GM12878 (cell line): Measurements from ENCODE around the gene NEK2. TPM values are rescaled to one million over a fixed set of nuclear protein-coding genes. Genes with fewer than 3 reads are reported as not detected.

Source experiments
- ATAC-seq: fragments of 200-7000 bp; cut with Tn5 transposase; 3 replicates; pipeline ENCODE4 v1.9.1; 2020; ENCODE audit warnings: mild to moderate bottlenecking, moderate library complexity
- BruUV-seq: library from RNA; stranded (reverse); fragments of 400-500 nt; replicated peaks from 2 replicates; lab custom pipeline; 2021; lab: Mats Ljungman, UMichigan
- CTCF ChIA-PET: fragments of 300-600 bp; sonication (Branson Sonifier 250); formaldehyde crosslinking; extraction: SDS; loops from one replicate; lab custom pipeline; 2021; ENCODE audit warnings: inconsistent platforms; lab: Yijun Ruan, JAX
- POLR2A ChIA-PET: fragments of 350-600 bp; formaldehyde crosslinking; extraction: SDS; loops from one replicate; lab custom pipeline; 2021; ENCODE audit warnings: inconsistent platforms; lab: Charles Lee
- RAD21 ChIA-PET: fragments of 300-600 bp; sonication (Branson Sonifier 250); formaldehyde crosslinking; loops from one replicate; lab custom pipeline; 2023; ENCODE audit warnings: antibody characterized with exemption; ENCODE audit not compliant: unreplicated experiment; lab: Charles Lee
- SMC1A ChIA-PET: fragments of 300-600 bp; sonication (Branson Sonifier 250); formaldehyde crosslinking; loops from one replicate; lab custom pipeline; 2023; ENCODE audit not compliant: unreplicated experiment, uncharacterized antibody; lab: Charles Lee
- DNase-seq: peaks from one replicate; pipeline ENCODE4 v3.0.0-alpha.2; 2011; ENCODE audit warnings: low read depth, low spot score
- FAIRE-seq: peaks from 3 replicates; lab custom pipeline; 2011; peaks lifted over from hg19 to GRCh38; lab: Jason Lieb, UNC
- H2AFZ ChIP-seq: 2 replicates; pipeline ENCODE4 v1.6.0; 2011; ENCODE audit warnings: low read depth, low read length, control low read depth; ENCODE audit not compliant: control insufficient read depth
- H3K27ac ChIP-seq: 2 replicates; pipeline ENCODE4 v1.5.1; 2011; ENCODE audit warnings: control low read depth; ENCODE audit not compliant: control insufficient read depth, insufficient read depth
- H3K27me3 ChIP-seq, 2 experiments: replicated peaks in 1 of 2; 2 replicates each; pipeline versions ENCODE4 v1.6.0 to v1.6.1; 2011; ENCODE audit warnings: low read length in 1 of 2; ENCODE audit not compliant: control insufficient read depth in 2 of 2, insufficient read depth in 2 of 2
- H3K36me3 ChIP-seq, 2 experiments: 2 replicates each; pipeline ENCODE4 v1.5.1; 2011; ENCODE audit warnings: low read length in 1 of 2; ENCODE audit not compliant: control insufficient read depth in 2 of 2, insufficient read depth in 2 of 2
- H3K4me1 ChIP-seq: 2 replicates; pipeline ENCODE4 v1.6.1; 2011; ENCODE audit warnings: mild to moderate bottlenecking, low read length, moderate library complexity, mixed read lengths; ENCODE audit not compliant: control insufficient read depth, insufficient read depth
- H3K4me2 ChIP-seq: 2 replicates; pipeline ENCODE4 v1.6.0; 2011; ENCODE audit warnings: control low read depth; ENCODE audit not compliant: control insufficient read depth, insufficient read depth
- H3K4me3 ChIP-seq: fragments of 200-600 bp; sonication (generic); 2 replicates; pipeline ENCODE4 v1.5.1; 2016
- H3K79me2 ChIP-seq: 2 replicates; pipeline ENCODE4 v1.6.0; 2011; ENCODE audit warnings: low read length; ENCODE audit not compliant: control insufficient read depth, insufficient read depth
- H3K9ac ChIP-seq: 2 replicates; pipeline ENCODE4 v1.8.0; 2011; ENCODE audit warnings: low read length, control low read depth, mixed read lengths; ENCODE audit not compliant: control insufficient read depth, insufficient read depth
- H3K9me3 ChIP-seq: replicated peaks from 3 replicates; pipeline ENCODE4 v1.5.1; 2011; ENCODE audit warnings: mild to moderate bottlenecking, low read length; ENCODE audit not compliant: control insufficient read depth, insufficient read depth
- H4K20me1 ChIP-seq: 2 replicates; pipeline ENCODE4 v1.6.0; 2011; ENCODE audit not compliant: control insufficient read depth, insufficient read depth
- CHD4 ChIP-seq: fragments of 200-600 bp; sonication (generic); IDR thresholded peaks from 2 replicates; pipeline ENCODE4 v1.6.1; 2016; ENCODE audit warnings: mild to moderate bottlenecking
- CREM ChIP-seq: IDR thresholded peaks from 2 replicates; pipeline ENCODE4 v1.6.1; 2014; ENCODE audit warnings: antibody characterized with exemption, low read depth
- EED ChIP-seq: sonication (generic); IDR thresholded peaks from 2 replicates; pipeline ENCODE4 v1.6.1; 2016; ENCODE audit warnings: antibody characterized with exemption, low read depth
- EZH2 ChIP-seq: IDR thresholded peaks from 2 replicates; pipeline ENCODE4 v1.6.1; 2012; ENCODE audit warnings: low read depth, mild to moderate bottlenecking, control low read depth, inconsistent platforms, low read length, borderline replicate concordance; ENCODE audit not compliant: control insufficient read depth
- HDGF ChIP-seq: fragments of 450-650 bp; IDR thresholded peaks from 2 replicates; pipeline ENCODE4 v1.6.1; 2016; ENCODE audit warnings: antibody characterized with exemption
- SMAD5 ChIP-seq: IDR thresholded peaks from 2 replicates; pipeline ENCODE4 v1.6.1; 2016; ENCODE audit warnings: antibody characterized with exemption, low read depth
- SUZ12 ChIP-seq: fragments of 200-600 bp; sonication (generic); IDR thresholded peaks from one replicate; pipeline ENCODE4 v1.6.1; 2018; ENCODE audit warnings: antibody characterized with exemption, mild to moderate bottlenecking; ENCODE audit not compliant: unreplicated experiment
- ZNF384 ChIP-seq: IDR thresholded peaks from 2 replicates; pipeline ENCODE4 v1.6.1; 2012; ENCODE audit warnings: low read depth, mild to moderate bottlenecking, low read length, improper control_type of control experiment, borderline replicate concordance
- ZNF622 ChIP-seq: fragments of 450-650 bp; IDR thresholded peaks from 2 replicates; pipeline ENCODE4 v1.6.1; 2017; ENCODE audit warnings: mild to moderate bottlenecking, inconsistent platforms
- WGBS: methylation state at CpG from one replicate; pipeline ENCODE4 v1.1.6; 2016; ENCODE audit warnings: low lambda C conversion rate; ENCODE audit not compliant: insufficient replicate concordance, insufficient coverage; ENCODE audit errors: missing lambda C conversion rate; 5-methylcytosine and 5-hydroxymethylcytosine counted together
- in situ Hi-C: fragments of 300-500 bp; cut with MboI; formaldehyde crosslinking; loops from 9 replicates; pipeline ENCODE4 v1.14.3; 2018; ENCODE audit warnings: mixed read lengths
- intact Hi-C: fragments of 100-400 bp; cut with micrococcal nuclease; formaldehyde crosslinking; loops from one replicate; pipeline ENCODE4 v1.14.2; 2022; ENCODE audit not compliant: unreplicated experiment
- polyA plus RNA-seq, 11 experiments: library from polyadenylated mRNA; depleted of rRNA in 4 of 11; unstranded in 6 of 11; stranded (reverse) in 5 of 11; fragments of >200 nt; fragmentation: Nextera tagmentation in 4 of 11; fragmentation: Illumina TruSeq in 1 of 11; extraction: Ambion mirVana in 4 of 11; extraction: Trizol in 1 of 11; gene quantifications; 1 replicate in 1 of 11; 2 replicates in 10 of 11; pipeline versions ENCODE4 v1.2.1 to v1.2.3, GENCODE V29; 2011 to 2016; ENCODE audit warnings: inconsistent platforms in 2 of 11, missing spikeins in 2 of 11, low read depth in 1 of 11
- total RNA-seq, 4 experiments: library from RNA; depleted of rRNA in 3 of 4; stranded (reverse); fragments of >200 nt in 3 of 4; fragmentation: Illumina TruSeq in 1 of 4; extraction: Trizol in 1 of 4; gene quantifications; 2 replicates each; pipeline versions ENCODE4 v1.2.1 to v1.2.3, GENCODE V29; 2013 to 2021
- TF ChIP-seq, protein P1 (sequence below): fragments of 450-650 bp; IDR thresholded peaks from 2 replicates; pipeline ENCODE4 v1.6.1; 2018; ENCODE audit warnings: mild to moderate bottlenecking, low read depth, moderate library complexity; ENCODE audit not compliant: partially characterized antibody
- TF ChIP-seq, protein P2 (sequence below): fragments of 450-650 bp; IDR thresholded peaks from 2 replicates; pipeline ENCODE4 v1.6.1; 2017; ENCODE audit warnings: mild to moderate bottlenecking, moderate library complexity
- TF ChIP-seq, protein P3 (sequence below): fragments of 150-350 bp; IDR thresholded peaks from 2 replicates; pipeline ENCODE4 v1.6.1; 2016; ENCODE audit warnings: low read depth, low read length

Gene NEK2
- total and polyA plus RNA-seq, 10 of the 15 experiments (the other 5 are each of a cell fraction or from before 2014, with no cell fraction given) = 16.7 to 49.7 (median 36.9) TPM

DNA sequence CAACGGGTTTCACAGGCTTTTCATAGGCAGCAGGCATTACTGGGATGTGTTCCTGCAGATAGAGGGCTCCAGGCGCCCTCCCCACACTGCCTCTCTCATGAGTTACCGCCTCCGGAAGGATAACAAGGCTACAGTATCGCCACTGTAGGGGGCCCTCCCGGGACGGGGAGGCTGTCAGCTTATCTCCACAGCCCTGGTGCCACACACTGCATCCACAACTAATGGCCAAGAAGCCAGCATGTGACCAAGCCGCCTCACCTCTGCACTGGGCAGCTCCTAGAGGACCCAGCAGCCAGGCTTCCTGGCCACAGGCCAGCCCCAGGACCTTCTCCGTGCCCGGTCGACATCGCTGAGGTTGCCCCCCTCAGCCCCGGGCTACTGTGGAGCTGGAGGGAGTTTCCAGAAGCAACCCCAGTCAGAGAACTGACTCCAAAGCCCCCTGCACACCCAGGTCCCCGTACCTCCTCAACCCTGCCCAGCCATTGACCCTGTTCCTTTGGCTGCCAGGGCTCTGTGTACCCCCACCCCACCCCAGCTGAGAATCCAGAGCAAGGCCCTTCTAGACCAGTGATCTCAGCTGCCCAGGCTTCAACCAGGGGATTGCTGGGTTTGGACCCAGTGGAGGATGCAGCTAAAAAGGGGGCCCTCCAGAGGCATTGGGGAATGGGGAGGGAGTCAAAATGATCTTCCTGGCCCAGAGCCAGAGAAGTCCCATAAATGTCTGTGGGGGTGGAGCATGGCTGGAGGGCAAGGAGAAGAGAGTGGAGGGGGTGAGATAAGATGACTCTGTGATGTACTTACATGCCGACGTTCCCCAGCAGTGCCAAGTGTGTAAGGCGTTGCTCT is 45.0 kb downstream of the NEK2 start (continued):
- TF ChIP-seq, protein P1, sequence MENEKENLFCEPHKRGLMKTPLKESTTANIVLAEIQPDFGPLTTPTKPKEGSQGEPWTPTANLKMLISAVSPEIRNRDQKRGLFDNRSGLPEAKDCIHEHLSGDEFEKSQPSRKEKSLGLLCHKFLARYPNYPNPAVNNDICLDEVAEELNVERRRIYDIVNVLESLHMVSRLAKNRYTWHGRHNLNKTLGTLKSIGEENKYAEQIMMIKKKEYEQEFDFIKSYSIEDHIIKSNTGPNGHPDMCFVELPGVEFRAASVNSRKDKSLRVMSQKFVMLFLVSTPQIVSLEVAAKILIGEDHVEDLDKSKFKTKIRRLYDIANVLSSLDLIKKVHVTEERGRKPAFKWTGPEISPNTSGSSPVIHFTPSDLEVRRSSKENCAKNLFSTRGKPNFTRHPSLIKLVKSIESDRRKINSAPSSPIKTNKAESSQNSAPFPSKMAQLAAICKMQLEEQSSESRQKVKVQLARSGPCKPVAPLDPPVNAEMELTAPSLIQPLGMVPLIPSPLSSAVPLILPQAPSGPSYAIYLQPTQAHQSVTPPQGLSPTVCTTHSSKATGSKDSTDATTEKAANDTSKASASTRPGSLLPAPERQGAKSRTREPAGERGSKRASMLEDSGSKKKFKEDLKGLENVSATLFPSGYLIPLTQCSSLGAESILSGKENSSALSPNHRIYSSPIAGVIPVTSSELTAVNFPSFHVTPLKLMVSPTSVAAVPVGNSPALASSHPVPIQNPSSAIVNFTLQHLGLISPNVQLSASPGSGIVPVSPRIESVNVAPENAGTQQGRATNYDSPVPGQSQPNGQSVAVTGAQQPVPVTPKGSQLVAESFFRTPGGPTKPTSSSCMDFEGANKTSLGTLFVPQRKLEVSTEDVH = no peak
- TF ChIP-seq HDGF = no peak
- TF ChIP-seq EZH2 = no peak

DNA sequence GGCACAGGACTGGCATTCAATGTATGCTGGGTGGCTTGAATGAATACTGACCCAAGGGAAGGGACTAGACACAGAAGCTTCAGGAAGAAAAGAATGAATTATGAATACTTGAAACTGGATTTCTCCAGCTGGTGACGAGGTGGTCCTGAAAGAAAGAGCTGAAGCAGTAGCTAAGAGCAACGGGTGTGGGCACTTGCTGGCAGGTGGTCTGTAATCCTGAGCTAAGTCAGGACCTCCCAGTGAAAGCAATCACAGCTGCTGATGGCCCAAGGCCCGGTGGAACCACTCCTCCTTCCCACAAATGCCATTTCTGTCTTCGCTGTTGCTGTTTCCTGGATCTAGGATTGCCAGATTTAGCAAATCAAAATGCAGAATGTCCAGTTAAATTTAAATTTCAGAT is 47.0 kb downstream of the NEK2 start:
- DNase-seq (no peak), ATAC-seq (no peak), FAIRE-seq (no peak)
- H3K4me2 ChIP-seq = no peak overlapping the region
- CTCF ChIA-PET = interaction anchor here (1.3 kb wide), 2 partner anchors 9 to 16 kb away, joined by 3 read pairs; no protein-coding TSS in a partner anchor
- H3K9ac ChIP-seq = no peak overlapping the region
- H3K4me1 ChIP-seq = peaks cover 10% of the 10 kb centered on the region
- no peaks in the 10 kb centered on the region for H3K27me3 ChIP-seq
- POLR2A ChIA-PET = interaction anchor here (0.9 kb wide), 1 partner anchor 16 kb away, joined by 4 read pairs; no protein-coding TSS in a partner anchor
- no peaks in the 10 kb centered on the region for H4K20me1 ChIP-seq
- no peaks in the 10 kb centered on the region for H3K36me3 ChIP-seq
- H3K79me2 ChIP-seq = no peaks in the 10 kb centered on the region
- H3K4me3 ChIP-seq = no peak overlapping the region
- WGBS = 26% methylated on average over 4 of the region's 4 CpGs
- H3K9me3 ChIP-seq = no peaks in the 10 kb centered on the region
- no TSS peak for BruUV-seq
- in situ Hi-C loops = no loop called here
- H3K27ac ChIP-seq = no peak overlapping the region
- SMC1A ChIA-PET = no interaction called here
- intact Hi-C loops = no loop called here
- H2AFZ ChIP-seq = no peak overlapping the region
- RAD21 ChIA-PET = no interaction called here
- TF ChIP-seq CHD4 = no peak
- TF ChIP-seq, protein P2, sequence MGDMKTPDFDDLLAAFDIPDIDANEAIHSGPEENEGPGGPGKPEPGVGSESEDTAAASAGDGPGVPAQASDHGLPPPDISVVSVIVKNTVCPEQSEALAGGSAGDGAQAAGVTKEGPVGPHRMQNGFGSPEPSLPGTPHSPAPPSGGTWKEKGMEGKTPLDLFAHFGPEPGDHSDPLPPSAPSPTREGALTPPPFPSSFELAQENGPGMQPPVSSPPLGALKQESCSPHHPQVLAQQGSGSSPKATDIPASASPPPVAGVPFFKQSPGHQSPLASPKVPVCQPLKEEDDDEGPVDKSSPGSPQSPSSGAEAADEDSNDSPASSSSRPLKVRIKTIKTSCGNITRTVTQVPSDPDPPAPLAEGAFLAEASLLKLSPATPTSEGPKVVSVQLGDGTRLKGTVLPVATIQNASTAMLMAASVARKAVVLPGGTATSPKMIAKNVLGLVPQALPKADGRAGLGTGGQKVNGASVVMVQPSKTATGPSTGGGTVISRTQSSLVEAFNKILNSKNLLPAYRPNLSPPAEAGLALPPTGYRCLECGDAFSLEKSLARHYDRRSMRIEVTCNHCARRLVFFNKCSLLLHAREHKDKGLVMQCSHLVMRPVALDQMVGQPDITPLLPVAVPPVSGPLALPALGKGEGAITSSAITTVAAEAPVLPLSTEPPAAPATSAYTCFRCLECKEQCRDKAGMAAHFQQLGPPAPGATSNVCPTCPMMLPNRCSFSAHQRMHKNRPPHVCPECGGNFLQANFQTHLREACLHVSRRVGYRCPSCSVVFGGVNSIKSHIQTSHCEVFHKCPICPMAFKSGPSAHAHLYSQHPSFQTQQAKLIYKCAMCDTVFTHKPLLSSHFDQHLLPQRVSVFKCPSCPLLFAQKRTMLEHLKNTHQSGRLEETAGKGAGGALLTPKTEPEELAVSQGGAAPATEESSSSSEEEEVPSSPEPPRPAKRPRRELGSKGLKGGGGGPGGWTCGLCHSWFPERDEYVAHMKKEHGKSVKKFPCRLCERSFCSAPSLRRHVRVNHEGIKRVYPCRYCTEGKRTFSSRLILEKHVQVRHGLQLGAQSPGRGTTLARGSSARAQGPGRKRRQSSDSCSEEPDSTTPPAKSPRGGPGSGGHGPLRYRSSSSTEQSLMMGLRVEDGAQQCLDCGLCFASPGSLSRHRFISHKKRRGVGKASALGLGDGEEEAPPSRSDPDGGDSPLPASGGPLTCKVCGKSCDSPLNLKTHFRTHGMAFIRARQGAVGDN = no peak
- no peak for TF ChIP-seq ZNF384
- no peak for TF ChIP-seq SMAD5
- no peak for TF ChIP-seq SUZ12
- TF ChIP-seq EED = no peak
- TF ChIP-seq, protein P3, sequence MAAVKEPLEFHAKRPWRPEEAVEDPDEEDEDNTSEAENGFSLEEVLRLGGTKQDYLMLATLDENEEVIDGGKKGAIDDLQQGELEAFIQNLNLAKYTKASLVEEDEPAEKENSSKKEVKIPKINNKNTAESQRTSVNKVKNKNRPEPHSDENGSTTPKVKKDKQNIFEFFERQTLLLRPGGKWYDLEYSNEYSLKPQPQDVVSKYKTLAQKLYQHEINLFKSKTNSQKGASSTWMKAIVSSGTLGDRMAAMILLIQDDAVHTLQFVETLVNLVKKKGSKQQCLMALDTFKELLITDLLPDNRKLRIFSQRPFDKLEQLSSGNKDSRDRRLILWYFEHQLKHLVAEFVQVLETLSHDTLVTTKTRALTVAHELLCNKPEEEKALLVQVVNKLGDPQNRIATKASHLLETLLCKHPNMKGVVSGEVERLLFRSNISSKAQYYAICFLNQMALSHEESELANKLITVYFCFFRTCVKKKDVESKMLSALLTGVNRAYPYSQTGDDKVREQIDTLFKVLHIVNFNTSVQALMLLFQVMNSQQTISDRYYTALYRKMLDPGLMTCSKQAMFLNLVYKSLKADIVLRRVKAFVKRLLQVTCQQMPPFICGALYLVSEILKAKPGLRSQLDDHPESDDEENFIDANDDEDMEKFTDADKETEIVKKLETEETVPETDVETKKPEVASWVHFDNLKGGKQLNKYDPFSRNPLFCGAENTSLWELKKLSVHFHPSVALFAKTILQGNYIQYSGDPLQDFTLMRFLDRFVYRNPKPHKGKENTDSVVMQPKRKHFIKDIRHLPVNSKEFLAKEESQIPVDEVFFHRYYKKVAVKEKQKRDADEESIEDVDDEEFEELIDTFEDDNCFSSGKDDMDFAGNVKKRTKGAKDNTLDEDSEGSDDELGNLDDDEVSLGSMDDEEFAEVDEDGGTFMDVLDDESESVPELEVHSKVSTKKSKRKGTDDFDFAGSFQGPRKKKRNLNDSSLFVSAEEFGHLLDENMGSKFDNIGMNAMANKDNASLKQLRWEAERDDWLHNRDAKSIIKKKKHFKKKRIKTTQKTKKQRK = no peak
- TF ChIP-seq CREM = no peak
- no peak for TF ChIP-seq ZNF622
